Left ventricle myocardium superior (tissue), 1 donor: ENCODE measurements around the gene GPBP1. TPM values are rescaled to one million over a fixed set of nuclear protein-coding genes. Genes with fewer than 3 reads are reported as not detected.

Experiments
- ATAC-seq: fragments of 200-7000 bp; cut with Tn5 transposase; one replicate; pipeline ENCODE4 v1.9.1; 2020; ENCODE audit warnings: mild to moderate bottlenecking, moderate library complexity
- DNase-seq: peaks from one replicate; pipeline ENCODE4 v3.0.0-alpha.2; 2020
- intact Hi-C: fragments of 100-400 bp; cut with micrococcal nuclease; formaldehyde crosslinking; loops from one replicate; pipeline ENCODE4 v1.11.0; 2022
- total RNA-seq: library from RNA; stranded (reverse); fragmentation: NEBNext Ultra II Directional; extraction: Animal tissue kit (Norgen Biotek cat#: 25700); gene quantifications from one replicate; pipeline ENCODE4 v1.2.1, GENCODE V29; 2021
- donor health status: DM: no; HTN: yes; CAD: no; lungs with severe emphysema.

GPBP1 gene
- total RNA-seq, 1 donor from 2014 or later, result 60.2 TPM

GRCh38 chr5:57199866-57200265 is 26.0 kb downstream of the GPBP1 start:
- ATAC-seq (no peak), DNase-seq (no peak)
- intact Hi-C loops, result no loop called here

- intact Hi-C loops, result no loop called here
- DNase-seq (no peak), ATAC-seq (no peak)
Observed at GRCh38 chr5:57202811-57203210, 29.0 kb downstream of the GPBP1 start.

- DNase-seq (no peak), ATAC-seq (no peak)
- intact Hi-C loops, result no loop called here
Observed at GRCh38 chr5:57207007-57207653, 33.3 kb downstream of the GPBP1 start.

GRCh38 chr5:57207681-57208080 is 33.8 kb downstream of the GPBP1 start:
- ATAC-seq, result peak; percentile 96
- intact Hi-C loops, result no loop called here
- peak; percentile 77 for DNase-seq

GRCh38 chr5:57209316-57210040 is 35.6 kb downstream of the GPBP1 start:
- DNase-seq, result no peak
- intact Hi-C loops, result no loop called here
- ATAC-seq, result no peak

GRCh38 chr5:57210633-57211032 is 36.8 kb downstream of the GPBP1 start:
- DNase-seq (no peak), ATAC-seq (no peak)
- intact Hi-C loops, result no loop called here

GRCh38 chr5:57211039-57211438 is 37.2 kb downstream of the GPBP1 start:
- DNase-seq (no peak), ATAC-seq (no peak)
- intact Hi-C loops, result no loop called here

GRCh38 chr5:57215629-57216195 is 41.9 kb downstream of the GPBP1 start:
- ATAC-seq, result no peak
- intact Hi-C loops, result no loop called here
- no peak for DNase-seq

GRCh38 chr5:57216714-57217113 is 42.9 kb downstream of the GPBP1 start:
- DNase-seq (no peak), ATAC-seq (no peak)
- intact Hi-C loops, result no loop called here

GRCh38 chr5:57219386-57219785 is 45.5 kb downstream of the GPBP1 start:
- no peak for DNase-seq
- intact Hi-C loops, result no loop called here
- no peak for ATAC-seq

GRCh38 chr5:57221049-57221568 is 47.2 kb downstream of the GPBP1 start:
- intact Hi-C loops, result loop anchor here (5.0 to 10.0 kb wide), 3 partner anchors 46 to 319 kb away; partner anchors contain the start of gene GPBP1
- DNase-seq (no peak), ATAC-seq (peak; percentile 65)

GRCh38 chr5:57225553-57225952 is 51.7 kb downstream of the GPBP1 start:
- intact Hi-C loops, result loop anchor here (10.0 kb wide), 2 partner anchors 51 to 91 kb away; partner anchors contain the start of gene GPBP1
- ATAC-seq, result no peak
- no peak for DNase-seq

GRCh38 chr5:57229313-57229712 is 55.5 kb downstream of the GPBP1 start:
- DNase-seq (no peak), ATAC-seq (no peak)
- intact Hi-C loops, result loop anchor here (10.0 kb wide), 2 partner anchors 55 to 95 kb away; partner anchors contain the start of gene GPBP1

GRCh38 chr5:57231607-57232006 is 57.7 kb downstream of the GPBP1 start:
- DNase-seq, result no peak
- ATAC-seq, result peak; percentile 56
- intact Hi-C loops, result no loop called here

- intact Hi-C loops, result no loop called here
- ATAC-seq (no peak), DNase-seq (no peak)
Observed at GRCh38 chr5:57232293-57233033, 58.6 kb downstream of the GPBP1 start.

GRCh38 chr5:57243286-57244137 is 69.7 kb downstream of the GPBP1 start:
- DNase-seq (no peak), ATAC-seq (no peak)

GRCh38 chr5:57244331-57244730 is 70.5 kb downstream of the GPBP1 start:
- ATAC-seq, result no peak
- intact Hi-C loops, result no loop called here
- DNase-seq, result no peak

More at GRCh38 chr5:57243286-57244137, 69.7 kb downstream of the GPBP1 start:
- intact Hi-C loops, result no loop called here

- intact Hi-C loops, result no loop called here
- DNase-seq (no peak), ATAC-seq (no peak)
Observed at GRCh38 chr5:57246426-57246825, 72.6 kb downstream of the GPBP1 start.

- ATAC-seq, result no peak
- intact Hi-C loops, result no loop called here
- no peak for DNase-seq
Observed at GRCh38 chr5:57247765-57248164, 73.9 kb downstream of the GPBP1 start.
